HEK293 (cell line): ENCODE results near the gene SLMAP.

ENCODE experiments used
- CTCF ChIA-PET: fragments of 350-600 bp; formaldehyde crosslinking; extraction: SDS; loops from one replicate; lab custom pipeline; 2021; ENCODE audit warnings: antibody characterized with exemption; lab: Yijun Ruan, JAX
- POLR2A ChIA-PET: fragments of 300-600 bp; formaldehyde crosslinking; extraction: SDS; loops from one replicate; lab custom pipeline; 2020; ENCODE audit warnings: antibody characterized with exemption, inconsistent platforms; lab: Yijun Ruan, JAX
- H3K27ac ChIP-seq: fragments of 200-500 bp; sonication (Bioruptor generic); 2 replicates; pipeline ENCODE4 v1.5.1; 2014; ENCODE audit warnings: low read depth, low read length, control low read depth, inconsistent platforms; ENCODE audit errors: extremely low read depth
- H3K36me3 ChIP-seq, 2 experiments: fragments of 200-500 bp in 1 of 2; sonication (Bioruptor generic) in 1 of 2; 1 replicate in 1 of 2; 2 replicates in 1 of 2; pipeline ENCODE4 v1.5.1; 2014 to 2017; ENCODE audit warnings: inconsistent platforms in 2 of 2, low read length in 2 of 2; ENCODE audit not compliant: control insufficient read depth in 2 of 2, insufficient read depth in 1 of 2
- H3K4me1 ChIP-seq: fragments of 200-500 bp; sonication (Bioruptor generic); 2 replicates; pipeline ENCODE4 v1.5.1; 2014; ENCODE audit warnings: mild to moderate bottlenecking, low read length, inconsistent platforms; ENCODE audit not compliant: control insufficient read depth, insufficient read depth
- H3K4me3 ChIP-seq: 2 replicates; pipeline ENCODE4 v1.5.1; 2011; ENCODE audit warnings: low read depth, mild to moderate bottlenecking, control low read depth, low read length, moderate library complexity
- H3K9me3 ChIP-seq: fragments of 200-500 bp; sonication (Bioruptor generic); 2 replicates; pipeline ENCODE4 v1.5.1; 2014; ENCODE audit warnings: low read depth, low read length, inconsistent platforms; ENCODE audit not compliant: control insufficient read depth, insufficient read depth
- AEBP2 ChIP-seq: fragments of 450-650 bp; formaldehyde crosslinking; IDR thresholded peaks from 2 replicates; pipeline ENCODE4 v1.5.1; 2016; ENCODE audit warnings: missing biosample characterization, missing genetic modification characterization, borderline replicate concordance
- GLI2 ChIP-seq: fragments of 450-650 bp; formaldehyde crosslinking; IDR thresholded peaks from 2 replicates; pipeline ENCODE4; 2017; ENCODE audit warnings: missing biosample characterization, missing genetic modification characterization, low read depth, borderline replicate concordance
- HIC1 ChIP-seq: fragments of 450-650 bp; formaldehyde crosslinking; IDR thresholded peaks from 2 replicates; pipeline ENCODE4 v1.5.1; 2016; ENCODE audit warnings: missing biosample characterization, missing genetic modification characterization
- MYNN ChIP-seq: fragments of 450-650 bp; formaldehyde crosslinking; IDR thresholded peaks from 2 replicates; pipeline ENCODE4 v1.5.1; 2016; ENCODE audit warnings: missing biosample characterization, missing genetic modification characterization, borderline replicate concordance
- PRDM1 ChIP-seq: fragments of 450-650 bp; formaldehyde crosslinking; IDR thresholded peaks from 2 replicates; pipeline ENCODE4; 2016; ENCODE audit warnings: missing biosample characterization, missing genetic modification characterization
- PRDM10 ChIP-seq: fragments of 450-650 bp; formaldehyde crosslinking; IDR thresholded peaks from 2 replicates; pipeline ENCODE4 v1.5.1; 2016; ENCODE audit warnings: missing biosample characterization, missing genetic modification characterization
- PRDM6 ChIP-seq: fragments of 450-650 bp; formaldehyde crosslinking; IDR thresholded peaks from 2 replicates; pipeline ENCODE4 v1.5.1; 2017; ENCODE audit warnings: missing biosample characterization, missing genetic modification characterization
- ZBTB1 ChIP-seq: fragments of 450-650 bp; formaldehyde crosslinking; IDR thresholded peaks from 2 replicates; pipeline ENCODE4 v1.5.1; 2016; ENCODE audit warnings: missing biosample characterization, missing genetic modification characterization
- ZBTB7A ChIP-seq: fragments of 450-650 bp; formaldehyde crosslinking; IDR thresholded peaks from 2 replicates; pipeline ENCODE4 v1.5.1; 2016; ENCODE audit warnings: low read depth, missing biosample characterization, missing genetic modification characterization
- ZNF133 ChIP-seq: fragments of 450-650 bp; formaldehyde crosslinking; IDR thresholded peaks from 2 replicates; pipeline ENCODE4 v1.5.1; 2016; ENCODE audit warnings: missing biosample characterization, missing genetic modification characterization
- ZNF184 ChIP-seq: fragments of 450-650 bp; IDR thresholded peaks from 2 replicates; pipeline ENCODE4 v1.5.1; 2018; ENCODE audit warnings: missing biosample characterization, mild to moderate bottlenecking, missing genetic modification characterization
- ZNF214 ChIP-seq: fragments of 450-650 bp; formaldehyde crosslinking; IDR thresholded peaks from 2 replicates; pipeline ENCODE4 v1.5.1; 2017; ENCODE audit warnings: missing biosample characterization, mild to moderate bottlenecking, missing genetic modification characterization, borderline replicate concordance
- ZNF223 ChIP-seq: fragments of 450-650 bp; formaldehyde crosslinking; IDR thresholded peaks from 2 replicates; pipeline ENCODE4 v1.5.1; 2016; ENCODE audit warnings: missing biosample characterization, missing genetic modification characterization
- ZNF248 ChIP-seq: fragments of 450-650 bp; formaldehyde crosslinking; IDR thresholded peaks from 2 replicates; pipeline ENCODE4 v1.5.1; 2017; ENCODE audit warnings: missing biosample characterization, missing genetic modification characterization
- ZNF350 ChIP-seq: fragments of 450-650 bp; formaldehyde crosslinking; IDR thresholded peaks from 2 replicates; pipeline ENCODE4 v1.5.0; 2017; ENCODE audit warnings: missing biosample characterization, mild to moderate bottlenecking, missing genetic modification characterization
- ZNF571 ChIP-seq: fragments of 450-650 bp; formaldehyde crosslinking; IDR thresholded peaks from 2 replicates; pipeline ENCODE4 v1.5.0; 2017; ENCODE audit warnings: missing biosample characterization, missing genetic modification characterization
- ZNF610 ChIP-seq: fragments of 450-650 bp; formaldehyde crosslinking; IDR thresholded peaks from 2 replicates; pipeline ENCODE4 v1.5.1; 2016; ENCODE audit warnings: missing biosample characterization, missing genetic modification characterization, borderline replicate concordance
- ZNF664 ChIP-seq: fragments of 450-650 bp; formaldehyde crosslinking; IDR thresholded peaks from 2 replicates; pipeline ENCODE4 v1.5.1; 2016; ENCODE audit warnings: missing biosample characterization, missing genetic modification characterization
- ZNF670 ChIP-seq: fragments of 450-650 bp; formaldehyde crosslinking; IDR thresholded peaks from 2 replicates; pipeline ENCODE4 v1.5.1; 2016; ENCODE audit warnings: missing biosample characterization, missing genetic modification characterization, low read depth
- ZNF707 ChIP-seq: fragments of 450-650 bp; formaldehyde crosslinking; IDR thresholded peaks from 2 replicates; pipeline ENCODE4 v1.5.1; 2016; ENCODE audit warnings: missing biosample characterization, missing genetic modification characterization
- ZNF830 ChIP-seq: fragments of 450-650 bp; IDR thresholded peaks from 2 replicates; pipeline ENCODE4 v1.5.0; 2018; ENCODE audit warnings: missing biosample characterization, missing genetic modification characterization, low read depth, mild to moderate bottlenecking, moderate library complexity

SLMAP gene

GRCh38 chr3:57826245-57826951, 70.3 kb downstream of the SLMAP start (continued):
- TF ChIP-seq ZNF223 (tag by site-specific recombination): no peak
- no peak for TF ChIP-seq ZNF571 (tag by site-specific recombination)
- no peak for TF ChIP-seq ZNF610 (tag by site-specific recombination)
- no peak for TF ChIP-seq PRDM6
- TF ChIP-seq ZNF670 (tag by site-specific recombination): no peak
- no peak for TF ChIP-seq MYNN

GRCh38 chr3:57826952-57827723, 71.0 kb downstream of the SLMAP start:
- TF ChIP-seq AEBP2 (tag by site-specific recombination): no peak
- no peak for TF ChIP-seq ZNF664 (tag by site-specific recombination)
- no peak for TF ChIP-seq GLI2
- TF ChIP-seq ZNF184 (tag by site-specific recombination): no peak
- TF ChIP-seq ZNF350 (tag by site-specific recombination): no peak
- TF ChIP-seq ZNF248 (tag by site-specific recombination): no peak
- no peak for TF ChIP-seq HIC1 (tag by site-specific recombination)
- no peak for TF ChIP-seq ZBTB1 (tag by site-specific recombination)
- peak; percentile 48 for TF ChIP-seq PRDM10 (tag by site-specific recombination)
- no peak for TF ChIP-seq ZNF707 (tag by site-specific recombination)
- TF ChIP-seq ZNF133: no peak
- TF ChIP-seq ZNF830 (tag by site-specific recombination): no peak
- no peak for TF ChIP-seq ZNF214 (tag by site-specific recombination)
- no peak for TF ChIP-seq ZBTB7A (tag by site-specific recombination)
- TF ChIP-seq PRDM1 (tag by site-specific recombination): peak; percentile 77
- no peak overlapping the region for H3K27ac ChIP-seq
- POLR2A ChIA-PET: interaction anchor here (0.6 kb wide), 1 partner anchor 386 kb away, joined by 4 read pairs; no protein-coding TSS in a partner anchor
- H3K9me3 ChIP-seq: no peaks in the 10 kb centered on the region
- H3K4me1 ChIP-seq: peaks cover 5% of the 10 kb centered on the region; the same call in 1 of the 2 replicates
- H3K36me3 ChIP-seq: peaks cover 0 to 6% of the 10 kb centered on the region in 2 experiments; a peak in 1 of 3 replicates
- no peak overlapping the region for H3K4me3 ChIP-seq
- CTCF ChIA-PET: interaction anchor here (1.0 to 1.9 kb wide), 6 partner anchors 10 to 656 kb away, joined by 3 to 8 read pairs (median 4); no protein-coding TSS in a partner anchor
